ENCODE measurements around the gene ATP8A1. TPM values are rescaled to one million over a fixed set of nuclear protein-coding genes. Genes with fewer than 3 reads are reported as not detected.

ATP8A1 gene
- total and polyA plus RNA-seq, 4 donors = 0.65 to 15.9 (median 5.9) TPM

DNA sequence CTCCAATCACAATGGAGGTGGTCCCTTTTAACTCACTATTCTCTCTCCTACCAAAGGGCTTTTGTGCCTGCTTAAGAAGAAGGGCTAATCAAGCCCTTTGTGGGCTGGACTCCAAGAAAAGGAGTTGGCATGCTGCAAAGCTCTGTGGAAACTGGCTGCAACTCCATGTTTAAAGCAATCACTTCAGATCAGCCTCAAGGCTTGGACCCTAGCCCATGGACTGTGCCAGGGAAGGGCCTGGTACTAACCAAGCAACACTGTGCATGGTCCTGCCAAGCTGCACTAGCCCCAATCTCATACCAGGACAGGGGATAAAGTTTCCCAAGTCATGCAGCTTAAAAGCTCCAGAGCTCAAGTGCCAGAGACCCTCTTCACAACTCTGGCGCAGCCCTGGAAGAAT lies 86.7 kb downstream of the ATP8A1 start:
- no peak for DNase-seq (ENCODE audit: low spot score)
- 96% methylated on average over 1 of the region's 1 CpG for WGBS
- TF ChIP-seq, protein P1, sequence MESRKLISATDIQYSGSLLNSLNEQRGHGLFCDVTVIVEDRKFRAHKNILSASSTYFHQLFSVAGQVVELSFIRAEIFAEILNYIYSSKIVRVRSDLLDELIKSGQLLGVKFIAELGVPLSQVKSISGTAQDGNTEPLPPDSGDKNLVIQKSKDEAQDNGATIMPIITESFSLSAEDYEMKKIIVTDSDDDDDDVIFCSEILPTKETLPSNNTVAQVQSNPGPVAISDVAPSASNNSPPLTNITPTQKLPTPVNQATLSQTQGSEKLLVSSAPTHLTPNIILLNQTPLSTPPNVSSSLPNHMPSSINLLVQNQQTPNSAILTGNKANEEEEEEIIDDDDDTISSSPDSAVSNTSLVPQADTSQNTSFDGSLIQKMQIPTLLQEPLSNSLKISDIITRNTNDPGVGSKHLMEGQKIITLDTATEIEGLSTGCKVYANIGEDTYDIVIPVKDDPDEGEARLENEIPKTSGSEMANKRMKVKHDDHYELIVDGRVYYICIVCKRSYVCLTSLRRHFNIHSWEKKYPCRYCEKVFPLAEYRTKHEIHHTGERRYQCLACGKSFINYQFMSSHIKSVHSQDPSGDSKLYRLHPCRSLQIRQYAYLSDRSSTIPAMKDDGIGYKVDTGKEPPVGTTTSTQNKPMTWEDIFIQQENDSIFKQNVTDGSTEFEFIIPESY (IDR thresholded peaks at IDR 0.05) = no peak
- TF ChIP-seq, protein P2, sequence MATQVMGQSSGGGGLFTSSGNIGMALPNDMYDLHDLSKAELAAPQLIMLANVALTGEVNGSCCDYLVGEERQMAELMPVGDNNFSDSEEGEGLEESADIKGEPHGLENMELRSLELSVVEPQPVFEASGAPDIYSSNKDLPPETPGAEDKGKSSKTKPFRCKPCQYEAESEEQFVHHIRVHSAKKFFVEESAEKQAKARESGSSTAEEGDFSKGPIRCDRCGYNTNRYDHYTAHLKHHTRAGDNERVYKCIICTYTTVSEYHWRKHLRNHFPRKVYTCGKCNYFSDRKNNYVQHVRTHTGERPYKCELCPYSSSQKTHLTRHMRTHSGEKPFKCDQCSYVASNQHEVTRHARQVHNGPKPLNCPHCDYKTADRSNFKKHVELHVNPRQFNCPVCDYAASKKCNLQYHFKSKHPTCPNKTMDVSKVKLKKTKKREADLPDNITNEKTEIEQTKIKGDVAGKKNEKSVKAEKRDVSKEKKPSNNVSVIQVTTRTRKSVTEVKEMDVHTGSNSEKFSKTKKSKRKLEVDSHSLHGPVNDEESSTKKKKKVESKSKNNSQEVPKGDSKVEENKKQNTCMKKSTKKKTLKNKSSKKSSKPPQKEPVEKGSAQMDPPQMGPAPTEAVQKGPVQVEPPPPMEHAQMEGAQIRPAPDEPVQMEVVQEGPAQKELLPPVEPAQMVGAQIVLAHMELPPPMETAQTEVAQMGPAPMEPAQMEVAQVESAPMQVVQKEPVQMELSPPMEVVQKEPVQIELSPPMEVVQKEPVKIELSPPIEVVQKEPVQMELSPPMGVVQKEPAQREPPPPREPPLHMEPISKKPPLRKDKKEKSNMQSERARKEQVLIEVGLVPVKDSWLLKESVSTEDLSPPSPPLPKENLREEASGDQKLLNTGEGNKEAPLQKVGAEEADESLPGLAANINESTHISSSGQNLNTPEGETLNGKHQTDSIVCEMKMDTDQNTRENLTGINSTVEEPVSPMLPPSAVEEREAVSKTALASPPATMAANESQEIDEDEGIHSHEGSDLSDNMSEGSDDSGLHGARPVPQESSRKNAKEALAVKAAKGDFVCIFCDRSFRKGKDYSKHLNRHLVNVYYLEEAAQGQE (IDR thresholded peaks at IDR 0.05) = no peak
- no peak for TF ChIP-seq RAD21 (IDR thresholded peaks at IDR 0.05)
- TF ChIP-seq FOXA2 (IDR thresholded peaks at IDR 0.05) = no peak
- no peak for TF ChIP-seq HNF4G (IDR thresholded peaks at IDR 0.05)
- TF ChIP-seq YY1 (IDR thresholded peaks at IDR 0.05) = no peak
- TF ChIP-seq, protein P3, sequence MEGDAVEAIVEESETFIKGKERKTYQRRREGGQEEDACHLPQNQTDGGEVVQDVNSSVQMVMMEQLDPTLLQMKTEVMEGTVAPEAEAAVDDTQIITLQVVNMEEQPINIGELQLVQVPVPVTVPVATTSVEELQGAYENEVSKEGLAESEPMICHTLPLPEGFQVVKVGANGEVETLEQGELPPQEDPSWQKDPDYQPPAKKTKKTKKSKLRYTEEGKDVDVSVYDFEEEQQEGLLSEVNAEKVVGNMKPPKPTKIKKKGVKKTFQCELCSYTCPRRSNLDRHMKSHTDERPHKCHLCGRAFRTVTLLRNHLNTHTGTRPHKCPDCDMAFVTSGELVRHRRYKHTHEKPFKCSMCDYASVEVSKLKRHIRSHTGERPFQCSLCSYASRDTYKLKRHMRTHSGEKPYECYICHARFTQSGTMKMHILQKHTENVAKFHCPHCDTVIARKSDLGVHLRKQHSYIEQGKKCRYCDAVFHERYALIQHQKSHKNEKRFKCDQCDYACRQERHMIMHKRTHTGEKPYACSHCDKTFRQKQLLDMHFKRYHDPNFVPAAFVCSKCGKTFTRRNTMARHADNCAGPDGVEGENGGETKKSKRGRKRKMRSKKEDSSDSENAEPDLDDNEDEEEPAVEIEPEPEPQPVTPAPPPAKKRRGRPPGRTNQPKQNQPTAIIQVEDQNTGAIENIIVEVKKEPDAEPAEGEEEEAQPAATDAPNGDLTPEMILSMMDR (IDR thresholded peaks at IDR 0.05; ENCODE audit: low read depth, low read length, missing input control) = no peak
- no peak for TF ChIP-seq SP1 (IDR thresholded peaks at IDR 0.05)
- TF ChIP-seq, protein P4, sequence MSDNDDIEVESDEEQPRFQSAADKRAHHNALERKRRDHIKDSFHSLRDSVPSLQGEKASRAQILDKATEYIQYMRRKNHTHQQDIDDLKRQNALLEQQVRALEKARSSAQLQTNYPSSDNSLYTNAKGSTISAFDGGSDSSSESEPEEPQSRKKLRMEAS (IDR thresholded peaks at IDR 0.05) = no peak
- TF ChIP-seq FOXA1 (IDR thresholded peaks at IDR 0.05) = no peak
- TF ChIP-seq JUND (IDR thresholded peaks at IDR 0.05) = no peak
- TF ChIP-seq RXRA (IDR thresholded peaks at IDR 0.05) = no peak
- no peak for TF ChIP-seq EGR1 (IDR thresholded peaks at IDR 0.05; ENCODE audit: low read depth in 2 of 2)
- TF ChIP-seq HNF4A (conservative IDR thresholded peaks at IDR 0.05) = no peak
- TF ChIP-seq TAF1 (conservative IDR thresholded peaks at IDR 0.05) = no peak
- TF ChIP-seq, protein P5, sequence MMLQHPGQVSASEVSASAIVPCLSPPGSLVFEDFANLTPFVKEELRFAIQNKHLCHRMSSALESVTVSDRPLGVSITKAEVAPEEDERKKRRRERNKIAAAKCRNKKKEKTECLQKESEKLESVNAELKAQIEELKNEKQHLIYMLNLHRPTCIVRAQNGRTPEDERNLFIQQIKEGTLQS (IDR thresholded peaks at IDR 0.05) = no peak
- no peak for TF ChIP-seq NR2F2 (IDR thresholded peaks at IDR 0.05)
- no peak for TF ChIP-seq GABPA (IDR thresholded peaks at IDR 0.05 in 1 of 2, conservative IDR thresholded peaks at IDR 0.05 in 1 of 2)
- Histone ChIP-seq H3K36me3 (ENCODE audit: control insufficient read depth in 4 of 4, insufficient read depth in 3 of 4, low read depth in 1 of 4, low read length in 3 of 4) (no peaks in the 10 kb centered on the region), H3K4me3 (ENCODE audit: low read depth in 1 of 3, low read length in 3 of 3) (no peak overlapping the region), H3K9ac (ENCODE audit: low read depth in 1 of 2, low read length in 2 of 2) (no peak overlapping the region), H3K27ac (ENCODE audit: low read depth in 1 of 2, low read length in 2 of 2) (no peak overlapping the region), H3K4me1 (ENCODE audit: control insufficient read depth in 4 of 4, insufficient read depth in 4 of 4, low read length in 3 of 4) (no peaks in the 10 kb centered on the region), H3K9me3 (ENCODE audit: control insufficient read depth in 4 of 4, low read length in 3 of 4) (no peaks in the 10 kb centered on the region), H3K27me3 (ENCODE audit: control insufficient read depth in 4 of 4, insufficient read depth in 4 of 4, low read length in 3 of 4) (no peaks in the 10 kb centered on the region)
